GM12892 (cell line): ENCODE results near the gene TRABD2B.

Experiments used
- DNase-seq: peaks from one replicate; pipeline ENCODE4 v3.0.0; 2011; ENCODE audit not compliant: insufficient read length
- FAIRE-seq: peaks from 2 replicates; lab custom pipeline; 2011; peaks lifted over from hg19 to GRCh38; lab: Jason Lieb, UNC
- POLR2A ChIP-seq: IDR thresholded peaks from 2 replicates; pipeline ENCODE4 v1.6.1; 2011; ENCODE audit warnings: low read depth, low read length, control low read depth
- POLR2AphosphoS5 ChIP-seq: IDR thresholded peaks from 2 replicates; pipeline ENCODE4 v1.6.1; 2011; ENCODE audit warnings: low read depth, low read length, control low read depth
- TAF1 ChIP-seq: IDR thresholded peaks from 2 replicates; pipeline ENCODE4 v1.6.1; 2011; ENCODE audit warnings: low read depth, mild to moderate bottlenecking, control low read depth, low read length, borderline replicate concordance

TRABD2B gene

GRCh38 chr1:47887475-47888293 is 109.5 kb downstream of the TRABD2B start:
- FAIRE-seq (no peak), DNase-seq (no peak)

GRCh38 chr1:47887060-47887459 is 110.1 kb downstream of the TRABD2B start:
- no peak for FAIRE-seq
- no peak for TF ChIP-seq POLR2AphosphoS5
- TF ChIP-seq POLR2A, result no peak
- no peak for TF ChIP-seq TAF1
- no peak for DNase-seq

More at GRCh38 chr1:47887475-47888293, 109.5 kb downstream of the TRABD2B start:
- TF ChIP-seq TAF1, result no peak
- TF ChIP-seq POLR2AphosphoS5, result no peak
- no peak for TF ChIP-seq POLR2A

- FAIRE-seq (no peak), DNase-seq (no peak)
- TF ChIP-seq POLR2A (no peak), POLR2AphosphoS5 (no peak), TAF1 (no peak)
Observed at GRCh38 chr1:47886141-47886540, 111.0 kb downstream of the TRABD2B start.

- no peak for DNase-seq
- FAIRE-seq, result no peak
- TF ChIP-seq TAF1 (no peak), POLR2A (no peak), POLR2AphosphoS5 (no peak)
Observed at GRCh38 chr1:47885062-47885830, 111.9 kb downstream of the TRABD2B start.

GRCh38 chr1:47883963-47884362 is 113.2 kb downstream of the TRABD2B start:
- DNase-seq (no peak), FAIRE-seq (no peak)
- no peak for TF ChIP-seq TAF1
- TF ChIP-seq POLR2A, result no peak
- no peak for TF ChIP-seq POLR2AphosphoS5

- FAIRE-seq (no peak), DNase-seq (no peak)
- TF ChIP-seq POLR2A, result no peak
- TF ChIP-seq TAF1, result no peak
- TF ChIP-seq POLR2AphosphoS5, result no peak
Observed at GRCh38 chr1:47881505-47882442, 115.4 kb downstream of the TRABD2B start.

GRCh38 chr1:47876587-47876963 is 120.6 kb downstream of the TRABD2B start:
- DNase-seq, result no peak
- no peak for TF ChIP-seq POLR2AphosphoS5
- TF ChIP-seq TAF1, result no peak
- TF ChIP-seq POLR2A, result no peak
- no peak for FAIRE-seq

- DNase-seq (no peak), FAIRE-seq (no peak)
- TF ChIP-seq POLR2AphosphoS5 (no peak), POLR2A (no peak), TAF1 (no peak)
Observed at GRCh38 chr1:47875831-47876586, 121.2 kb downstream of the TRABD2B start.

GRCh38 chr1:47875036-47875435 is 122.1 kb downstream of the TRABD2B start:
- DNase-seq (no peak), FAIRE-seq (no peak)
- TF ChIP-seq POLR2AphosphoS5, result no peak
- TF ChIP-seq TAF1, result no peak
- no peak for TF ChIP-seq POLR2A

- FAIRE-seq (no peak), DNase-seq (no peak)
- TF ChIP-seq POLR2A (no peak), TAF1 (no peak), POLR2AphosphoS5 (no peak)
Observed at GRCh38 chr1:47873337-47873736, 123.8 kb downstream of the TRABD2B start.
